Measurements from ENCODE around the gene PTPRA.

PTPRA gene

GRCh38 chr20:2922957-2923356 is 49.7 kb downstream of the PTPRA start:
- Histone ChIP-seq H3K4me3 (ENCODE audit: insufficient read length, low read depth) (no peak overlapping the region), H3K9me3 (ENCODE audit: insufficient read depth, low read length) (no peaks in the 10 kb centered on the region), H3K9ac (ENCODE audit: insufficient read length, low read depth) (no peak overlapping the region), H3K27me3 (ENCODE audit: insufficient read depth, insufficient read length) (no peaks in the 10 kb centered on the region), H3K36me3 (ENCODE audit: insufficient read depth, insufficient read length, low read length) (peaks cover 6% of the 10 kb centered on the region), H3K4me1 (ENCODE audit: insufficient read depth, insufficient read length) (peaks cover 3% of the 10 kb centered on the region)
- TF ChIP-seq YY1 (IDR thresholded peaks at IDR 0.05; ENCODE audit: insufficient read depth, insufficient read length): no peak
- no peak for TF ChIP-seq SUZ12 (IDR thresholded peaks at IDR 0.05; ENCODE audit: extremely low read depth, insufficient read depth, insufficient read length)
- TF ChIP-seq ZNF274 (IDR thresholded peaks at IDR 0.05; ENCODE audit: low read depth, low read length): no peak
- no peak for DNase-seq (ENCODE audit: low read depth, low spot score)

- no peak overlapping the region for H3K9ac ChIP-seq (ENCODE audit: insufficient read length, low read depth)
- H3K27me3 ChIP-seq (ENCODE audit: insufficient read depth, insufficient read length): no peaks in the 10 kb centered on the region
- no peak overlapping the region for H3K4me3 ChIP-seq (ENCODE audit: insufficient read length, low read depth)
- no peaks in the 10 kb centered on the region for H3K4me1 ChIP-seq (ENCODE audit: insufficient read depth, insufficient read length)
- H3K9me3 ChIP-seq (ENCODE audit: insufficient read depth, low read length): no peaks in the 10 kb centered on the region
- no peak for TF ChIP-seq YY1 (IDR thresholded peaks at IDR 0.05; ENCODE audit: insufficient read depth, insufficient read length)
- no peak for TF ChIP-seq ZNF274 (IDR thresholded peaks at IDR 0.05; ENCODE audit: low read depth, low read length)
- TF ChIP-seq SUZ12 (IDR thresholded peaks at IDR 0.05; ENCODE audit: extremely low read depth, insufficient read depth, insufficient read length): no peak
- no peak for DNase-seq (ENCODE audit: low read depth, low spot score)
- H3K36me3 ChIP-seq (ENCODE audit: insufficient read depth, insufficient read length, low read length): peaks cover 7% of the 10 kb centered on the region
Observed at GRCh38 chr20:2930538-2930937, 57.3 kb downstream of the PTPRA start.

GRCh38 chr20:2932498-2932897 is 59.2 kb downstream of the PTPRA start:
- Histone ChIP-seq H3K9me3 (ENCODE audit: insufficient read depth, low read length) (no peaks in the 10 kb centered on the region), H3K4me1 (ENCODE audit: insufficient read depth, insufficient read length) (no peaks in the 10 kb centered on the region), H3K27me3 (ENCODE audit: insufficient read depth, insufficient read length) (no peaks in the 10 kb centered on the region), H3K9ac (ENCODE audit: insufficient read length, low read depth) (no peak overlapping the region), H3K36me3 (ENCODE audit: insufficient read depth, insufficient read length, low read length) (peaks cover 7% of the 10 kb centered on the region), H3K4me3 (ENCODE audit: insufficient read length, low read depth) (no peak overlapping the region)
- TF ChIP-seq SUZ12 (IDR thresholded peaks at IDR 0.05; ENCODE audit: extremely low read depth, insufficient read depth, insufficient read length) (no peak), ZNF274 (IDR thresholded peaks at IDR 0.05; ENCODE audit: low read depth, low read length) (no peak), YY1 (IDR thresholded peaks at IDR 0.05; ENCODE audit: insufficient read depth, insufficient read length) (no peak)
- no peak for DNase-seq (ENCODE audit: low read depth, low spot score)

- Histone ChIP-seq H3K9me3 (ENCODE audit: insufficient read depth, low read length) (no peaks in the 10 kb centered on the region), H3K36me3 (ENCODE audit: insufficient read depth, insufficient read length, low read length) (no peaks in the 10 kb centered on the region), H3K4me1 (ENCODE audit: insufficient read depth, insufficient read length) (no peaks in the 10 kb centered on the region), H3K4me3 (ENCODE audit: insufficient read length, low read depth) (no peak overlapping the region), H3K27me3 (ENCODE audit: insufficient read depth, insufficient read length) (no peaks in the 10 kb centered on the region), H3K9ac (ENCODE audit: insufficient read length, low read depth) (no peak overlapping the region)
- no peak for TF ChIP-seq SUZ12 (IDR thresholded peaks at IDR 0.05; ENCODE audit: extremely low read depth, insufficient read depth, insufficient read length)
- no peak for TF ChIP-seq ZNF274 (IDR thresholded peaks at IDR 0.05; ENCODE audit: low read depth, low read length)
- TF ChIP-seq YY1 (IDR thresholded peaks at IDR 0.05; ENCODE audit: insufficient read depth, insufficient read length): no peak
- DNase-seq (ENCODE audit: low read depth, low spot score): no peak
Observed at GRCh38 chr20:2937902-2938301, 64.6 kb downstream of the PTPRA start.

- Histone ChIP-seq H3K36me3 (ENCODE audit: insufficient read depth, insufficient read length, low read length) (no peaks in the 10 kb centered on the region), H3K9ac (ENCODE audit: insufficient read length, low read depth) (no peak overlapping the region), H3K27me3 (ENCODE audit: insufficient read depth, insufficient read length) (no peaks in the 10 kb centered on the region), H3K4me1 (ENCODE audit: insufficient read depth, insufficient read length) (no peaks in the 10 kb centered on the region), H3K9me3 (ENCODE audit: insufficient read depth, low read length) (no peaks in the 10 kb centered on the region), H3K4me3 (ENCODE audit: insufficient read length, low read depth) (no peak overlapping the region)
- TF ChIP-seq SUZ12 (IDR thresholded peaks at IDR 0.05; ENCODE audit: extremely low read depth, insufficient read depth, insufficient read length) (no peak), YY1 (IDR thresholded peaks at IDR 0.05; ENCODE audit: insufficient read depth, insufficient read length) (no peak), ZNF274 (IDR thresholded peaks at IDR 0.05; ENCODE audit: low read depth, low read length) (no peak)
- no peak for DNase-seq (ENCODE audit: low read depth, low spot score)
Observed at GRCh38 chr20:2942439-2942838, 69.2 kb downstream of the PTPRA start.

- no peak for TF ChIP-seq YY1 (IDR thresholded peaks at IDR 0.05; ENCODE audit: insufficient read depth, insufficient read length)
- TF ChIP-seq SUZ12 (IDR thresholded peaks at IDR 0.05; ENCODE audit: extremely low read depth, insufficient read depth, insufficient read length): no peak
- TF ChIP-seq ZNF274 (IDR thresholded peaks at IDR 0.05; ENCODE audit: low read depth, low read length): no peak
- Histone ChIP-seq H3K4me1 (ENCODE audit: insufficient read depth, insufficient read length) (no peaks in the 10 kb centered on the region), H3K9me3 (ENCODE audit: insufficient read depth, low read length) (no peaks in the 10 kb centered on the region), H3K4me3 (ENCODE audit: insufficient read length, low read depth) (no peak overlapping the region), H3K9ac (ENCODE audit: insufficient read length, low read depth) (no peak overlapping the region), H3K27me3 (ENCODE audit: insufficient read depth, insufficient read length) (no peaks in the 10 kb centered on the region), H3K36me3 (ENCODE audit: insufficient read depth, insufficient read length, low read length) (peaks cover 6% of the 10 kb centered on the region)
- no peak for DNase-seq (ENCODE audit: low read depth, low spot score)
Observed at GRCh38 chr20:2946988-2947961, 74.0 kb downstream of the PTPRA start.

DNA sequence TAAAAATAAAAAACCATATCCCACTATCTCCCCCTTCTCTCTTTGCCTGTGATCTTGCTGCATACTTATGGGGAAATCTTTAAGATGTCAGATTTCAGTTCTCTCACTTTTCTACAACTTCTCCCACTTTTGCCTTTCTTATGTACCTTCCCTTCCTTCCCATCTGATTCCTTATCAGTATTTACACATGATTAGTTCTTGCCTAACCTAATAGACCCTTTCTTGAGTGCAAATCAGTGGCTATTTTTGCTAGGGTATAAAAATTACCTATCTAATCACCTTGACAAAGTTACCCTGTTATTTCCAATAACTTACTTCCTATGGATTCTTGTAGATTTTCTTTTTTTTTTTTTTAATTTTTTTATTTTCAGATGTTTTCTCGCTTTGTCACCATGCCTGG is 75.7 kb downstream of the PTPRA start:
- H3K9me3 ChIP-seq (ENCODE audit: insufficient read depth, low read length): no peaks in the 10 kb centered on the region
- DNase-seq (ENCODE audit: low read depth, low spot score): no peak
- no peak overlapping the region for H3K9ac ChIP-seq (ENCODE audit: insufficient read length, low read depth)
- H3K4me1 ChIP-seq (ENCODE audit: insufficient read depth, insufficient read length): no peaks in the 10 kb centered on the region
- peaks cover 6% of the 10 kb centered on the region for H3K36me3 ChIP-seq (ENCODE audit: insufficient read depth, insufficient read length, low read length)
- no peaks in the 10 kb centered on the region for H3K27me3 ChIP-seq (ENCODE audit: insufficient read depth, insufficient read length)
- H3K4me3 ChIP-seq (ENCODE audit: insufficient read length, low read depth): no peak overlapping the region
- TF ChIP-seq ZNF274 (IDR thresholded peaks at IDR 0.05; ENCODE audit: low read depth, low read length) (no peak), YY1 (IDR thresholded peaks at IDR 0.05; ENCODE audit: insufficient read depth, insufficient read length) (no peak), SUZ12 (IDR thresholded peaks at IDR 0.05; ENCODE audit: extremely low read depth, insufficient read depth, insufficient read length) (no peak)

Data from NT2/D1 (cell line).